ENCODE measurements around the gene POU6F2.

GRCh38 chr7:39392151-39392550, 414.4 kb downstream of the POU6F2 start:
- no peak for TF ChIP-seq CTCF (IDR thresholded peaks at IDR 0.05)
- TF ChIP-seq EZH2 (IDR thresholded peaks at IDR 0.05; ENCODE audit: borderline replicate concordance, insufficient read depth, low read depth, low read length, poor library complexity, severe bottlenecking): no peak
